ENCODE measurements around the gene SH3D19. TPM values are rescaled to one million over a fixed set of nuclear protein-coding genes. Genes with fewer than 3 reads are reported as not detected.

SH3D19 gene
- total RNA-seq, 4 donors from 2014 or later: 35.2 to 316 (median 131) TPM

GRCh38 chr4:151251603-151252304 lies 73.7 kb downstream of the SH3D19 start:
- intact Hi-C loops (cut with DNase I; ENCODE audit: low total_unique reads): no loop called here
- Histone ChIP-seq H3K9me3 (no peaks in the 10 kb centered on the region), H3K4me1 (no peaks in the 10 kb centered on the region), H3K4me3 (no peak overlapping the region), H3K36me3 (no peaks in the 10 kb centered on the region), H3K27me3 (no peaks in the 10 kb centered on the region), H3K27ac (no peak overlapping the region)
- TF ChIP-seq POLR2A (IDR thresholded peaks at IDR 0.05): no peak
- no peak for DNase-seq

- intact Hi-C loops (cut with DNase I; ENCODE audit: low total_unique reads): no loop called here
- no peak for TF ChIP-seq CTCF (IDR thresholded peaks at IDR 0.05)
- TF ChIP-seq POLR2A (IDR thresholded peaks at IDR 0.05): no peak
- Histone ChIP-seq H3K27ac (no peak overlapping the region), H3K4me1 (no peaks in the 10 kb centered on the region), H3K36me3 (no peaks in the 10 kb centered on the region), H3K9me3 (no peaks in the 10 kb centered on the region), H3K4me3 (no peak overlapping the region), H3K27me3 (no peaks in the 10 kb centered on the region)
- no peak for DNase-seq
Measured at GRCh38 chr4:151250706-151251105, 74.7 kb downstream of the SH3D19 start.

- no peaks in the 10 kb centered on the region for H3K27me3 ChIP-seq
- H3K9me3 ChIP-seq: no peaks in the 10 kb centered on the region
- no peaks in the 10 kb centered on the region for H3K36me3 ChIP-seq
- TF ChIP-seq POLR2A (IDR thresholded peaks at IDR 0.05) (no peak), CTCF (IDR thresholded peaks at IDR 0.05) (no peak)
- no peak overlapping the region for H3K27ac ChIP-seq
- H3K4me1 ChIP-seq: no peaks in the 10 kb centered on the region
- intact Hi-C loops (cut with DNase I; ENCODE audit: low total_unique reads): no loop called here
- H3K4me3 ChIP-seq: no peak overlapping the region
- no peak for DNase-seq
Measured at GRCh38 chr4:151248519-151248918, 76.9 kb downstream of the SH3D19 start.

GRCh38 chr4:151247395-151247794 lies 78.0 kb downstream of the SH3D19 start:
- Histone ChIP-seq H3K9me3 (no peaks in the 10 kb centered on the region), H3K27ac (no peak overlapping the region), H3K4me1 (no peaks in the 10 kb centered on the region), H3K4me3 (no peak overlapping the region), H3K27me3 (no peaks in the 10 kb centered on the region), H3K36me3 (no peaks in the 10 kb centered on the region)
- intact Hi-C loops (cut with DNase I; ENCODE audit: low total_unique reads): no loop called here
- DNase-seq: no peak
- TF ChIP-seq CTCF (IDR thresholded peaks at IDR 0.05) (no peak), POLR2A (IDR thresholded peaks at IDR 0.05) (no peak)

GRCh38 chr4:151246742-151247141 lies 78.7 kb downstream of the SH3D19 start:
- H3K27me3 ChIP-seq: no peaks in the 10 kb centered on the region
- intact Hi-C loops (cut with DNase I; ENCODE audit: low total_unique reads): no loop called here
- H3K36me3 ChIP-seq: no peaks in the 10 kb centered on the region
- DNase-seq: no peak
- H3K9me3 ChIP-seq: no peaks in the 10 kb centered on the region
- TF ChIP-seq POLR2A (IDR thresholded peaks at IDR 0.05) (no peak), CTCF (IDR thresholded peaks at IDR 0.05) (no peak)
- no peak overlapping the region for H3K27ac ChIP-seq
- H3K4me1 ChIP-seq: no peaks in the 10 kb centered on the region
- no peak overlapping the region for H3K4me3 ChIP-seq

Data from uterus (tissue), 4 donors.